Neuronal stem cell (in vitro differentiated cells): ENCODE results near the gene TUBGCP3.
A peak's percentile ranks its signal among the peaks of the same experiment; 100 is the strongest.

Experiments used
- DNase-seq: peaks from one replicate; pipeline ENCODE4 v3.0.0-alpha.2; 2013; ENCODE audit warnings: low spot score
- H2AFZ ChIP-seq: one replicate; pipeline ENCODE4 v1.6.1; 2013; ENCODE audit warnings: mild to moderate bottlenecking, low read length, inconsistent platforms
- H2AK5ac ChIP-seq: 2 replicates; pipeline ENCODE4 v1.6.1; 2013; ENCODE audit warnings: low read depth, mild to moderate bottlenecking, inconsistent platforms, low read length, moderate library complexity, mixed read lengths
- H2BK120ac ChIP-seq: 2 replicates; pipeline ENCODE4 v1.6.1; 2013; ENCODE audit warnings: low read depth, mild to moderate bottlenecking, inconsistent platforms, low read length, moderate library complexity, mixed read lengths
- H2BK12ac ChIP-seq: one replicate; pipeline ENCODE4 v1.6.1; 2013; ENCODE audit warnings: low read length, inconsistent platforms
- H2BK15ac ChIP-seq: 2 replicates; pipeline ENCODE4 v1.6.1; 2013; ENCODE audit warnings: mild to moderate bottlenecking, low read length, inconsistent platforms, mixed read lengths
- H2BK5ac ChIP-seq: one replicate; pipeline ENCODE4 v1.6.1; 2013; ENCODE audit warnings: inconsistent platforms, mild to moderate bottlenecking, low read length, moderate library complexity
- H3K14ac ChIP-seq: one replicate; pipeline ENCODE4 v1.6.1; 2013; ENCODE audit warnings: low read length, inconsistent platforms
- H3K18ac ChIP-seq: 2 replicates; pipeline ENCODE4 v1.6.1; 2013; ENCODE audit warnings: low read length, inconsistent platforms
- H3K23ac ChIP-seq: 2 replicates; pipeline ENCODE4 v1.6.1; 2013; ENCODE audit warnings: low read depth, mild to moderate bottlenecking, mixed read lengths, low read length, inconsistent platforms; ENCODE audit not compliant: poor library complexity
- H3K27ac ChIP-seq: replicated peaks from 3 replicates; pipeline ENCODE4 v1.5.1; 2013; ENCODE audit warnings: low read length, inconsistent platforms
- H3K27me3 ChIP-seq, 3 experiments: 2 replicates each; pipeline ENCODE4 v1.6.1; 2013; ENCODE audit warnings: low read length in 3 of 3, mild to moderate bottlenecking in 2 of 3, inconsistent platforms in 1 of 3, low read depth in 1 of 3, mixed read lengths in 1 of 3, moderate library complexity in 1 of 3; ENCODE audit not compliant: control insufficient read depth in 3 of 3, insufficient read depth in 3 of 3
- H3K36me3 ChIP-seq, 2 donors: replicated peaks in 1 of 2; 2 replicates each; pipeline ENCODE4 v1.6.1; 2013; ENCODE audit warnings: low read length in 2 of 2; ENCODE audit not compliant: control insufficient read depth in 2 of 2, insufficient read depth in 2 of 2
- H3K4ac ChIP-seq: 2 replicates; pipeline ENCODE4 v1.6.1; 2013; ENCODE audit warnings: inconsistent platforms, mild to moderate bottlenecking, low read length, moderate library complexity
- H3K4me1 ChIP-seq, 2 donors: 1 replicate in 1 of 2; 2 replicates in 1 of 2; pipeline ENCODE4 v1.6.1; 2013; ENCODE audit warnings: low read length in 2 of 2, low read depth in 1 of 2; ENCODE audit not compliant: control insufficient read depth in 2 of 2, insufficient read depth in 1 of 2
- H3K4me2 ChIP-seq: one replicate; pipeline ENCODE4 v1.6.1; 2013; ENCODE audit warnings: mild to moderate bottlenecking, low read length, inconsistent platforms; ENCODE audit not compliant: insufficient read depth, poor library complexity, severe bottlenecking
- H3K4me3 ChIP-seq, 2 donors: 2 replicates each; pipeline ENCODE4 v1.5.1; 2013; ENCODE audit warnings: low read length in 2 of 2, mild to moderate bottlenecking in 2 of 2, inconsistent platforms in 1 of 2, moderate library complexity in 1 of 2
- H3K79me1 ChIP-seq: one replicate; pipeline ENCODE4 v1.6.1; 2013; ENCODE audit warnings: low read depth, mild to moderate bottlenecking, inconsistent platforms, low read length, moderate library complexity
- H3K9ac ChIP-seq: one replicate; pipeline ENCODE4 v1.6.1; 2013; ENCODE audit warnings: mild to moderate bottlenecking, low read depth, low read length, inconsistent platforms; ENCODE audit not compliant: poor library complexity
- H3K9me3 ChIP-seq, 2 donors: replicated peaks in 1 of 2; 2 replicates each; pipeline versions ENCODE3 to v1.6.1; 2013; ENCODE audit warnings: low read length in 2 of 2, mild to moderate bottlenecking in 2 of 2, inconsistent platforms in 1 of 2, low read depth in 1 of 2, mixed read lengths in 1 of 2, moderate library complexity in 1 of 2; ENCODE audit not compliant: control insufficient read depth in 2 of 2, insufficient read depth in 1 of 2
- H4K8ac ChIP-seq: one replicate; pipeline ENCODE4 v1.6.1; 2013; ENCODE audit warnings: low read depth, mild to moderate bottlenecking, inconsistent platforms, low read length, moderate library complexity
- H4K91ac ChIP-seq: one replicate; pipeline ENCODE4 v1.6.1; 2013; ENCODE audit warnings: low read length, low read depth, mild to moderate bottlenecking, inconsistent platforms; ENCODE audit not compliant: poor library complexity
- WGBS, 2 donors: extraction: QIAGEN DNeasy Blood & Tissue Kit; methylation state at CpG; one replicate each; pipeline ENCODE4 v1.1.7; 2013; ENCODE audit warnings: missing lambda C conversion rate in 2 of 2, mixed read lengths in 1 of 2; ENCODE audit not compliant: insufficient read length in 2 of 2, insufficient replicate concordance in 1 of 2; ENCODE audit errors: extremely low coverage in 2 of 2; 5-methylcytosine and 5-hydroxymethylcytosine counted together

TUBGCP3 gene

DNA sequence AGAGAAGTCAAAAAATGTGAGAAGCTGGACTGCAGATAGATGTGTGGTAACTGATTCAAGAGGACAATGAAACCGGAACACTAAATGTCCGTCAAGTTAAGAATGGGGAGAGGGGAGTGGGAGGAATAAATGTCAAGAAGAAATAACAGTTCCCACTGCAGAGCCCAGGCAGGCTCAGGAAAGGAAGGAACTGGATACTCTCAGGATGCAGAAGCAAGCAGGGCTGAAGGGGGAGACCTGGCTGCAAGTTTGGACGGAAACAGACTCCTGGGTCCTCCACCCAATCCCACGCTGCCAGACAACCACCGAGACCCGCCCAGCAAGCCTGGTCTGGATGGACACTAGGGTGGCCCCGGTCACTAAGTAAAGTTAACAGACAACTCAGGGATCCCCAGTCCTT lies 18.1 kb downstream of the TUBGCP3 start:
- peaks cover 3% of the 10 kb centered on the region for H3K79me1 ChIP-seq
- H2BK5ac ChIP-seq, result no peak overlapping the region
- WGBS, 2 donors, result no CpG with 5 or more reads among the region's 7 CpGs
- no peak overlapping the region for H4K8ac ChIP-seq
- no peak overlapping the region for H2BK12ac ChIP-seq
- H3K9ac ChIP-seq, result no peak overlapping the region
- DNase-seq, result no peak
- H2BK15ac ChIP-seq, result no peak overlapping the region
- H2BK120ac ChIP-seq, result no peak overlapping the region
- no peak overlapping the region for H2AK5ac ChIP-seq
- no peak overlapping the region for H3K14ac ChIP-seq
- H3K27ac ChIP-seq, result no peak overlapping the region
- H3K4me3 ChIP-seq, result no peak overlapping the region
- H2AFZ ChIP-seq, result no peak overlapping the region
- no peaks in the 10 kb centered on the region for H3K27me3 ChIP-seq
- peaks cover 6 to 16% of the 10 kb centered on the region in 2 donors for H3K4me1 ChIP-seq
- H3K4me2 ChIP-seq, result no peak overlapping the region
- no peak overlapping the region for H3K18ac ChIP-seq
- H3K9me3 ChIP-seq, result no peaks in the 10 kb centered on the region
- H4K91ac ChIP-seq, result no peak overlapping the region
- peaks cover 4 to 40% of the 10 kb centered on the region in 2 donors for H3K36me3 ChIP-seq
- no peak overlapping the region for H3K23ac ChIP-seq
- H3K4ac ChIP-seq, result no peak overlapping the region

DNA sequence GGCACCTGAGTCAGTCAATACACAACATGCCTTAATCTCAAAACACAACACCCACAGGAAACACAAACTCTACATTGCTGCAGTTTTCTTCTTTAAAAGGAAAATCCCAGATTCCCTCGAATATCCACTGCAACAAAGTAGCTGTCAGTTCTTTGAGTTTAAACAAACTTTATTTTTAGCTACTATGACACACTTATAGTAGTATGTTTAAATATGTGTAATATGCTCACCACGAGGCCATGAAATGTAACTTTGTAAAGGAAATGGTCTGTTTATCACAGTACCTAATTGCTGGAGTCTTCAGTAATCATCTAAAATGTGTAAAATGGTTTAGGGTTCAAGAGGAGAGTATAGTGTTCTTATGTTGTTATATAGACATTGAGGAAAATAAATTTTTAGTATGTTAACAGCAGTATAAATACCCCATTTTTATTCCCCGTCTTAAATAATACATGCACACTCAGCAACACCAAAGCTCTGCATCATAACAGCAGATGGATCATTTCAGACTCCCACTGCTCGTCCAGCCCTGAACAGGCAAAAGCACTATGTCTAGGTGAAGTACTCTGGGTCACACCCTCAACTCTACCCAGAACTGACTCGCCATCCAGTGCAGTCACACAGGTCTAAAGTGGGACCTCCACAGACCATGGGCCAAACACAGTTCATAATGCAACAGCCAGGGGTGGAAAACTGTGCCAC lies 20.6 kb downstream of the TUBGCP3 start:
- no peak overlapping the region for H3K18ac ChIP-seq
- no peak overlapping the region for H2AK5ac ChIP-seq
- H2BK5ac ChIP-seq, result no peak overlapping the region
- H3K4me1 ChIP-seq, result peaks cover 6 to 16% of the 10 kb centered on the region in 2 donors
- H3K9me3 ChIP-seq, result no peaks in the 10 kb centered on the region
- H3K23ac ChIP-seq, result no peak overlapping the region
- H3K4me2 ChIP-seq, result no peak overlapping the region
- DNase-seq, result no peak
- whole genome bisulfite sequencing, 2 donors, result no CpG with 5 or more reads among the region's 5 CpGs
- H3K14ac ChIP-seq, result no peak overlapping the region
- H3K27ac ChIP-seq, result no peak overlapping the region
- H3K9ac ChIP-seq, result no peak overlapping the region
- no peak overlapping the region for H3K4ac ChIP-seq
- no peaks in the 10 kb centered on the region for H3K27me3 ChIP-seq
- no peak overlapping the region for H2BK15ac ChIP-seq
- H3K4me3 ChIP-seq, result no peak overlapping the region
- no peak overlapping the region for H4K91ac ChIP-seq
- no peak overlapping the region for H4K8ac ChIP-seq
- H3K36me3 ChIP-seq, result peaks cover 6 to 63% of the 10 kb centered on the region in 2 donors
- H3K79me1 ChIP-seq, result peaks cover 6% of the 10 kb centered on the region
- no peak overlapping the region for H2AFZ ChIP-seq
- H2BK120ac ChIP-seq, result no peak overlapping the region
- no peak overlapping the region for H2BK12ac ChIP-seq

- H3K4ac ChIP-seq, result no peak overlapping the region
- no peak overlapping the region for H2BK5ac ChIP-seq
- no peak overlapping the region for H2BK15ac ChIP-seq
- peaks cover 18% of the 10 kb centered on the region for H3K79me1 ChIP-seq
- no peak overlapping the region for H2AK5ac ChIP-seq
- H2AFZ ChIP-seq, result no peak overlapping the region
- H3K27ac ChIP-seq, result no peak overlapping the region
- no peak overlapping the region for H2BK120ac ChIP-seq
- H3K4me3 ChIP-seq, result no peak overlapping the region
- H3K9ac ChIP-seq, result no peak overlapping the region
- H2BK12ac ChIP-seq, result no peak overlapping the region
- peak overlapping the region; percentile 73 for H3K14ac ChIP-seq
- no peaks in the 10 kb centered on the region for H3K4me1 ChIP-seq
- DNase-seq, result no peak
- WGBS, 2 donors, result no CpG with 5 or more reads among the region's 18 CpGs
- H3K23ac ChIP-seq, result peak overlapping the region; percentile 81
- no peak overlapping the region for H4K91ac ChIP-seq
- no peak overlapping the region for H3K4me2 ChIP-seq
- no peaks in the 10 kb centered on the region for H3K27me3 ChIP-seq
- peaks cover 20 to 93% of the 10 kb centered on the region in 2 donors for H3K36me3 ChIP-seq
- no peak overlapping the region for H3K18ac ChIP-seq
- H4K8ac ChIP-seq, result no peak overlapping the region
- H3K9me3 ChIP-seq, result no peaks in the 10 kb centered on the region
Observed at GRCh38 chr13:112562786-112563383, 25.1 kb downstream of the TUBGCP3 start.

- no peak overlapping the region for H2BK120ac ChIP-seq
- no peak overlapping the region for H3K23ac ChIP-seq
- no peak overlapping the region for H4K91ac ChIP-seq
- no peak overlapping the region for H2AK5ac ChIP-seq
- no peak overlapping the region for H4K8ac ChIP-seq
- no peaks in the 10 kb centered on the region for H3K27me3 ChIP-seq
- H2BK15ac ChIP-seq, result no peak overlapping the region
- H3K4ac ChIP-seq, result no peak overlapping the region
- H3K27ac ChIP-seq, result no peak overlapping the region
- H3K18ac ChIP-seq, result peak overlapping the region; percentile 40
- no peaks in the 10 kb centered on the region for H3K4me1 ChIP-seq
- H3K9me3 ChIP-seq, result no peaks in the 10 kb centered on the region
- no CpG with 5 or more reads among the region's 3 CpGs for WGBS, 2 donors
- no peak overlapping the region for H2BK12ac ChIP-seq
- H3K4me3 ChIP-seq, result no peak overlapping the region
- H3K79me1 ChIP-seq, result peaks cover 18% of the 10 kb centered on the region
- DNase-seq, result no peak
- no peak overlapping the region for H3K14ac ChIP-seq
- no peak overlapping the region for H3K4me2 ChIP-seq
- no peak overlapping the region for H3K9ac ChIP-seq
- H2AFZ ChIP-seq, result no peak overlapping the region
- H2BK5ac ChIP-seq, result no peak overlapping the region
- peaks cover 21 to 93% of the 10 kb centered on the region in 2 donors for H3K36me3 ChIP-seq
Observed at GRCh38 chr13:112562254-112562653, 25.7 kb downstream of the TUBGCP3 start.
